Effector CD8-positive, alpha-beta T cell (primary cell): ENCODE data around the gene ELMO1.

Experiments used
- DNase-seq: peaks from one replicate; lab custom pipeline; 2025; lab: John Stamatoyannopoulos, UW

The ELMO1 gene

GRCh38 chr7:36919738-36920137 lies 528.9 kb downstream of the ELMO1 start:
- DNase-seq: no peak

- DNase-seq: no peak
Measured at GRCh38 chr7:36918591-36918990, 530.1 kb downstream of the ELMO1 start.

DNA sequence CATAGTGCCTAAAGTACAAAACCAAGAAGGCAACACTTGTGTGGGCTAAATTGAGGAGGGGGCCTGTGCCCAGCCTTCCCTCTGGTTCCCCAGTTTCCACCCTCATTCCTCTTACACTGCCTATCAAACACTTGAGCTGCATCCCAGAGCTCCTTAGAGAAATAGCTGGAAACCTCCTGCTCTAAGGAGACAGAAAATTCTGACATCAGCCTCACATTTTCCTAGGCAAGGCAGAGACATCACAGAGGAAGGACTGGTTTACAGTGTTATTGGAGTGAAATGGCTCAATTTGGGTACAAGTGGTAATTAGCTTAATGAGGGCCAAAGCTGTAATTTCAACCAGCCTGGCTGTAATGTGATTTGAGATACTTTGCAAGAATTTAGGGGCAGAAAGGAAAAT lies 532.0 kb downstream of the ELMO1 start:
- DNase-seq: no peak

- DNase-seq: no peak
Measured at GRCh38 chr7:36916116-36916515, 532.5 kb downstream of the ELMO1 start.

DNA sequence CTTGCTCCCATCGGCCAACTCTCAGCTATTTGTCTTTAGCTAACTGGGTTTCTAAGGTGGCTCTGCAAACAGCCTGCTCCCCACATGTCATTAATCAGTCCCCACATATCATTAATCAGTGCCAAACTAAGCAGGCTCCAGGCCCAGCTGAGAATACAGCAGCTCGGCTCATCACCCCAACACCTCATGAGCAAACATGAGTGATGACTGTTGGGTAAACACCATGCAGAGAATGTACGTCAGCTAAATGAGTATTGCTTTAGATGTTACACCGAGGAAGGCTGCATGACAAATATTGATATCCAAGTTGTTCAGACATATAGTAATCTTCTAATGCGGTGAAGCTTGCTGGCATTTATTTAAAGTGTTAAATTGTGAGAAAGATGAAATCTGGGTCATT lies 536.9 kb downstream of the ELMO1 start:
- DNase-seq: no peak

- DNase-seq: no peak
Measured at GRCh38 chr7:36910859-36911258, 537.8 kb downstream of the ELMO1 start.

- no peak for DNase-seq
Measured at GRCh38 chr7:36910401-36910800, 538.3 kb downstream of the ELMO1 start.

GRCh38 chr7:36906956-36907635 lies 541.6 kb downstream of the ELMO1 start:
- DNase-seq: no peak

DNA sequence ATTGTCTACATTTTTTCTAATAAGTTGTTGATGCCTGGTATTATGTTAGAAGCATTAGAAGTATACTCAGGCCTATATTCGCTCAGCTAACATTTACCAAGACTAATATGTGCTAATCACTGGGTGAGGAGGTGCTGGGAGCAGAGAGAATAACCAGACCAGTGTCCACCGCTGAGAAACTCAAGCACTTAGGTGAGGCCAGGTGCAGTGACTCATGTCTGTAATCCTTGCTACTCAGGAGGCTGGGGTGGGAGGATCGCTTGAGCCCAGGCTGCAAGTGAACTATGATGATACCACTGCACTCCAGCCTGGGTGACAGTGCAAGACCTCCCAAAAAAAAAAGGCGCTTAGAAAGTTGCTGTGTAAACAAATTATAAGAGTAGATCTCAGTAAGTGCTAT lies 542.2 kb downstream of the ELMO1 start:
- DNase-seq: no peak

- DNase-seq: no peak
Measured at GRCh38 chr7:36905841-36906240, 542.8 kb downstream of the ELMO1 start.

DNA sequence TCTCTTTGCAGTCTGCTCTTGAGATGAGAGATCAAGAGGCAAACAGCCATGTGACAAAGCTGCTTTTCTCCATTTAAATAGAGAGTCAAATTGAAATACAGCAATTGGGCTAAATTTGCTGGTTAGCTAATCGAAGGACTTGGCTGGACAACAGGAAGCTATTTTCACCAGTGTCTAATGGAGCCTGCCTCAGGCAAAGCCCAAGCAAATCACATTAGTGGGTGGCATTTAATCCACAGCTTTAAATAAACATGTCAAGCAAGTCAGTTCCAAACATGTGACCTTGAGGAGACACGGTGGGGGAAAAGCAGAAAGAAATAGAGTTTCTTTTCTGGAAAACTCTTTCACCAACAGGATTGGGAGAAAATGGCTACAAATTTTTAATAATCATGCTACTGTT lies 543.9 kb downstream of the ELMO1 start:
- DNase-seq: no peak

GRCh38 chr7:36904101-36904500 lies 544.6 kb downstream of the ELMO1 start:
- no peak for DNase-seq

GRCh38 chr7:36900988-36901710 lies 547.5 kb downstream of the ELMO1 start:
- no peak for DNase-seq

DNA sequence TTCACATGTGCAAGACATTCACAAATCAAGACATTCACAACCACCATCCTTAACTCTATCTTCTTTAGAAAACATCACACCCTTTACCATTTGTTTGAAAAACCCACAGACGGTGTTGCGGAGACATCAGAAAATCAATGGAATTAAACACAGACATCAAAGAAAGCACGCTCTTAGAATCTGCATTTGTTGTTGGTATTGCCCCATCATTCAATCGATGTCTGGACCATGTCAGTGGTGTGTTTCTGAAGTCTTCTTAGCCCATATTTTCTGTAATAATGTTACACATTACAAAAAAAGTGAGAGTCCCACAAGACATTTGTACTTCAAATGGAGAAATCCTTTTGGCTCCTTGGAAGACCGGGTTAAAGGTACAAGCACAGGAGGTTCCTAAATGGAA lies 550.5 kb downstream of the ELMO1 start:
- no peak for DNase-seq

DNA sequence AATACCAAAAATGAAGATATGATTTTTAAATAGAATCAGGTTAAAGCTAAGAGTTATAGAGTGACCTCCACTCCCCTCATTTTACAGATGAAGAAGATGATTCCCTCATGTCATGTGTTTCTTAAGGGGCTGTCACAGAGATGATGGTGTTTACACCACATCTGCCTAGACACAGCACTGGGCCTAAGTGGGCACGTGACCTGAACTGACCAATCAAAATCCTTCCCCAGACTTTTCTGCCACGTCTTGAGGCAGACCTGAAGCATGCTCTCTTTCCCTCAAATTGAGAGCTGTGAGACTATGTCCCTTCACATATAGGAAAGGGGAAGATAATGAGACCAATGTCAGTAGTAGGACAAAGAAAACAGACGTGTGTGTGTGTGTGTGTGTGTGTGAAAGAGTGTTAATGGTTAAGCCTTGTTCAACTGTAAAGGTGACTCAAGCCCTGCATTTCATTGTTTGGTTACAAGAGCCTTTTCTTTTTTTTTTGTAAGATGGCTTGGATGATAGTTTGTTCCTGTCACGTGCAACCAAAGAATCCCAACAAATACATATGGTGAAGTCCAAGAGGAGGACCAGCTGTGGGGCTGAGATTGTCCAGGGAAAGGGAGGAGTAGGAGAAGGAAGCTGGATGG lies 551.6 kb downstream of the ELMO1 start:
- no peak for DNase-seq

DNA sequence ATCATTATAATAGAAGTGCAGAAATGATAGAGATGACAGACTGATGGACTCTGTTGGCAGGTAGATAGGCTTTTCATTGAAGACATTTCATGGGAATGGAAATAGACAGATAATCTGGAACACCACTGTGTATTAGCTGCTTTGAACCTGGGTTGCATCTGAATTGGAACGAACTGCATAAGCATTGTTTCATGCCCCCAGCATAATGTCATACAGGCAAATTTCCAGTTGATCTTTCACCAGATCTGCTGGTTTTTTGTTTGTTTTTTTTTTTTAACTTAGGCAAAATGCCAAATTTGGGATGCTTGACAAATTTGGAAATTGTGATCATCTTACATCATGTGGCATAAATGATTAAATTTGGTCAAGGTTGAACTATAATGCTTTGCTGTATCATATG lies 552.2 kb downstream of the ELMO1 start:
- no peak for DNase-seq

- no peak for DNase-seq
Measured at GRCh38 chr7:36895192-36895591, 553.5 kb downstream of the ELMO1 start.

DNA sequence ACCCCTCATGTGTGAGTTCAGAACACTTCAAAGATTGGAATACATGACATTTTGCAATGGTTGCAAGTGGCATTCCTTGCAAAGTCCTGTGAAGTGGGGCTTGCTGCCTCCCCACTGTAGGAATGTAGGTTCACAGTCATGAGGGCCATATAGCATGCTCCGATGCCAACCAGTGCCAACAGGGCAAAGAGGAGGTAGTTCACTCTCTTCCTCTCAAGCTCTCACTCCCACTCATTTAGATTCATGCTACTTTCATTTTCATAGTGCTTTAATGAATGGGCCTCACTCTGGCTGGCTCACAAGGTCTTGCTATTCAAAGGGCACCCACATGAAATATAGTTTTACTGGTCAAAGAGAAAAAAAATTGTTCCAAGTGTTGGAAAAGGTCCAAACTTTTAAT lies 554.5 kb downstream of the ELMO1 start:
- no peak for DNase-seq

- DNase-seq: no peak
Measured at GRCh38 chr7:36889182-36889581, 559.5 kb downstream of the ELMO1 start.

- DNase-seq: no peak
Measured at GRCh38 chr7:36887969-36888368, 560.7 kb downstream of the ELMO1 start.

DNA sequence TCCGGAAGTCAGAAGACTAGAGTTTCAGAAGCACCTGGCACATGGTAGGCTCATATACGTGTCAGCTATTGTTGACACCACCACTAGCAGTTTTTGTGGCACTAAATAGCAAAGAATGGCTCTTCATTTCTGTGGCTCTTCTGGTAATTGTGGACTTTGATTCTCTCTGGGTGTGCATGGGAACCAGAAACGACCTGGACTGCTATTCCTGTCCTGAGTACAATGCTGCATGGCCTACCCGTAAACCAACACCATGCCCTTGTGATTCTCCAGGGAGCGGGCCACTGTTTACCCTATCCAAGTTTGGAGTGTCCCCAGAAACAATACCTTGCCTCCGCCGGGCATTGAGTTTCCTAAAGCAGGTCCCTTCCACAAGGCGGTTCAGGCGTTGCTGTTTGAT lies 561.4 kb downstream of the ELMO1 start:
- no peak for DNase-seq

GRCh38 chr7:36884910-36885309 lies 563.8 kb downstream of the ELMO1 start:
- DNase-seq: no peak

DNA sequence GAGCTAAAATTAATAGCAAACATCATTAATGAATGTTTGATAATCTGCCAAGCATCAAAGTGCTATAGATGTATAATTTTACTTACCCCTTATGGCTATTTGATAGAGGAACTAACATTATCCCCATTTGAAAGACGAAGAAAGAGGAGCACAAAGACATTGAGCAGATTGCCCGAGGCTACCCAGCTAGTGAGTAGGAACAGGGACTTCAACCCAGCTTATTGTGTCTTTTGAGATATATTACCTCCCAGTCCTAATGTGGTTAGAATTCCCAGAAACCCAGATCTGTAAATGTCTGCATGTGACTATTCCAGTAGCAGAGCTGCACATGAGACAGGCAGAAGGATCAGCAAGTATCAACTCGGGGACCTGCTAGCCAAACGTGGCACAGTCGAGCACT lies 564.3 kb downstream of the ELMO1 start:
- DNase-seq: no peak
